ENCODE data around the gene TMEM183A. TPM values are rescaled to one million over a fixed set of nuclear protein-coding genes. Genes with fewer than 3 reads are reported as not detected.

TMEM183A gene
- total and polyA plus RNA-seq, 10 of the 15 experiments (the other 5 are each of a cell fraction or from before 2014, with no cell fraction given), result 12.3 to 103 (median 66.3) TPM

DNA sequence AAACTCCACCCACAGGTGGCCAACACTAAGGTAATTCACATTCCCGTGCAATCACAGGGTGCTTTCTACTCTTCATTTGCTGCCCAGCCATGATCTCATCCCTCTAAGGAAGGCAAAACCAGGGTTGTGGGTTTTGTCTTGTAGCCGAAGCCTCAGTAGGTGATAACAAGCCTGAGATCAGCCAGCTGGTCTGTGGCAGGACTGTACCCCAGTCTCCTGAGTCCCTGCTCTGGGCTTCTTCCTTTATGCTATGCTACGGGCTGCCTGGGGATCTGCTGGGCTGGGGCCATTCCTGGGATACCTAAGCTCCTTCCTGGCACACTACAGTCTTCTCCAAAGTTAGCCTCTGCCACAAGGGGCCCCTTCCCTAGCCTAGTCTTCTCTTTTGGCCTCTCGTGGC is 29.0 kb downstream of the TMEM183A start:
- ChIA-PET POLR2A (interaction anchor here (1.4 to 1.7 kb wide), 2 partner anchors 8 to 14 kb away, joined by 5 to 8 read pairs; no protein-coding TSS in a partner anchor), CTCF (interaction anchor here (0.8 to 9.7 kb wide), 8 partner anchors 8 to 302 kb away, joined by 3 to 127 read pairs (median 4); partner anchors contain the start of gene PPFIA4), SMC1A (ENCODE audit: uncharacterized antibody, unreplicated experiment) (interaction anchor here (1.1 kb wide), 1 partner anchor 231 kb away, joined by 3 read pairs; no protein-coding TSS in a partner anchor), RAD21 (ENCODE audit: unreplicated experiment) (interaction anchor here (0.7 to 1.1 kb wide), 3 partner anchors 11 to 375 kb away, joined by 3 read pairs; no protein-coding TSS in a partner anchor)
- DNase-seq (ENCODE audit: low read depth, low spot score), result no peak
- WGBS (ENCODE audit: insufficient coverage, insufficient replicate concordance, low lambda C conversion rate, missing lambda C conversion rate), result 20% methylated on average over 4 of the region's 4 CpGs
- no peak for ATAC-seq
- in situ Hi-C loops (cut with MboI) (loop anchor here (5.0 kb wide), 1 partner anchor 181 kb away; no protein-coding TSS in a partner anchor), intact Hi-C loops (cut with micrococcal nuclease; ENCODE audit: unreplicated experiment) (loop anchor here (10.0 kb wide), 1 partner anchor 299 kb away; no protein-coding TSS in a partner anchor)
- TF ChIP-seq RUNX3 (IDR thresholded peaks at IDR 0.05; ENCODE audit: low read length) (peak; percentile 45; the same call in 1 of the 2 replicates), TCF12 (IDR thresholded peaks at IDR 0.05; ENCODE audit: low read depth, low read length) (0 out of 2 replicates have a peak, but pooled peaks have one; percentile 36), JUND (IDR thresholded peaks at IDR 0.05; ENCODE audit: low read depth, low read length) (no peak)
- Histone ChIP-seq H3K9me3 (replicated peaks; ENCODE audit: control insufficient read depth, insufficient read depth, low read length) (no peaks in the 10 kb centered on the region), H4K20me1 (ENCODE audit: control insufficient read depth, insufficient read depth) (peaks cover 6% of the 10 kb centered on the region), H3K79me2 (ENCODE audit: control insufficient read depth, insufficient read depth, low read length) (no peaks in the 10 kb centered on the region), H3K27me3 (replicated peaks in 1 of 2; ENCODE audit: control insufficient read depth in 2 of 2, insufficient read depth in 2 of 2, low read length in 1 of 2) (no peaks in the 10 kb centered on the region), H2AFZ (ENCODE audit: control insufficient read depth, low read depth, low read length) (no peak overlapping the region), H3K9ac (ENCODE audit: control insufficient read depth, insufficient read depth, low read length) (no peak overlapping the region), H3K27ac (ENCODE audit: control insufficient read depth, insufficient read depth) (no peak overlapping the region), H3K36me3 (ENCODE audit: control insufficient read depth in 2 of 2, insufficient read depth in 2 of 2, low read length in 1 of 2) (no peaks in the 10 kb centered on the region; a peak in 1 of 4 replicates), H3K4me3 (no peak overlapping the region), H3K4me2 (ENCODE audit: control insufficient read depth, insufficient read depth) (no peak overlapping the region), H3K4me1 (ENCODE audit: control insufficient read depth, insufficient read depth, low read length) (peaks cover 11% of the 10 kb centered on the region)
- no TSS peak for BruUV-seq (replicated peaks)
- no peak for FAIRE-seq

DNA sequence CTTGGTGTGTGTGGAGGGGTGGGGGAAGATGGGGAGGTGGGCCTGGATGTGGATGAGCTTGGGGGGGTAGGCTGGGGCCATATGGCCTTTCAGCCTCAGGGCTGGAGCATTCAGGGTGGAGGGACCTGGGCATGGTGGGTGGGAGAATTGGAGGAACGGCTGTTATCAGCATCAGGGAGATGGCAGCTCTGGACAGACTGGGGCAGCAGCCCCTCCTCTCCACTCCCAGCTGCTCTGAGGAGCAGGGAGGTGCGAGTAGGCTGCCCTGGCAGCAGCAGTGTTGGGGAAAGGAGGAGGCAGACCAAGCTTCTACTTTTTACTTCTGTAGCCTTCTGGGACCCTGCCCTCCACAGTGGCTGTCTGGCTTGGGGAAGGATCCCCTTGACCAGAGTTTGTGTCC is 29.4 kb downstream of the TMEM183A start:
- no peaks in the 10 kb centered on the region for H3K9me3 ChIP-seq (replicated peaks; ENCODE audit: control insufficient read depth, insufficient read depth, low read length)
- no peak overlapping the region for H3K4me3 ChIP-seq
- FAIRE-seq (no peak), ATAC-seq (no peak), DNase-seq (ENCODE audit: low read depth, low spot score) (no peak)
- no peak overlapping the region for H3K4me2 ChIP-seq (ENCODE audit: control insufficient read depth, insufficient read depth)
- WGBS (ENCODE audit: insufficient coverage, insufficient replicate concordance, low lambda C conversion rate, missing lambda C conversion rate), result 22% methylated on average over 2 of the region's 2 CpGs
- BruUV-seq (replicated peaks), result no TSS peak
- intact Hi-C loops (cut with micrococcal nuclease; ENCODE audit: unreplicated experiment) (loop anchor here (10.0 kb wide), 1 partner anchor 298 kb away; no protein-coding TSS in a partner anchor), in situ Hi-C loops (cut with MboI) (loop anchor here (5.0 kb wide), 1 partner anchor 181 kb away; no protein-coding TSS in a partner anchor)
- H2AFZ ChIP-seq (ENCODE audit: control insufficient read depth, low read depth, low read length), result no peak overlapping the region
- TF ChIP-seq BRCA1 (IDR thresholded peaks at IDR 0.05; ENCODE audit: low read depth, low read length), result no peak
- no peak for TF ChIP-seq NFYB (IDR thresholded peaks at IDR 0.05; ENCODE audit: insufficient read depth, low read depth, low read length)
- TF ChIP-seq TCF12 (IDR thresholded peaks at IDR 0.05; ENCODE audit: low read depth, low read length), result no peak
- TF ChIP-seq POLR2AphosphoS5 (IDR thresholded peaks at IDR 0.05; ENCODE audit: low read length), result no peak
- TF ChIP-seq TCF3 (IDR thresholded peaks at IDR 0.05; ENCODE audit: borderline replicate concordance, insufficient read depth, low read depth, low read length), result no peak
- TF ChIP-seq, protein P1, sequence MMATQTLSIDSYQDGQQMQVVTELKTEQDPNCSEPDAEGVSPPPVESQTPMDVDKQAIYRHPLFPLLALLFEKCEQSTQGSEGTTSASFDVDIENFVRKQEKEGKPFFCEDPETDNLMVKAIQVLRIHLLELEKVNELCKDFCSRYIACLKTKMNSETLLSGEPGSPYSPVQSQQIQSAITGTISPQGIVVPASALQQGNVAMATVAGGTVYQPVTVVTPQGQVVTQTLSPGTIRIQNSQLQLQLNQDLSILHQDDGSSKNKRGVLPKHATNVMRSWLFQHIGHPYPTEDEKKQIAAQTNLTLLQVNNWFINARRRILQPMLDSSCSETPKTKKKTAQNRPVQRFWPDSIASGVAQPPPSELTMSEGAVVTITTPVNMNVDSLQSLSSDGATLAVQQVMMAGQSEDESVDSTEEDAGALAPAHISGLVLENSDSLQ (IDR thresholded peaks at IDR 0.05), result no peak
- no peak for TF ChIP-seq BMI1 (IDR thresholded peaks at IDR 0.05; ENCODE audit: borderline replicate concordance)
- TF ChIP-seq ATF2 (IDR thresholded peaks at IDR 0.05; ENCODE audit: low read length), result no peak
- TF ChIP-seq MEF2A (IDR thresholded peaks at IDR 0.05; ENCODE audit: insufficient read depth, low read depth, low read length), result no peak
- peaks cover 6% of the 10 kb centered on the region for H4K20me1 ChIP-seq (ENCODE audit: control insufficient read depth, insufficient read depth)
- POLR2A ChIA-PET, result interaction anchor here (0.6 to 1.7 kb wide), 3 partner anchors 9 to 152 kb away, joined by 3 to 8 read pairs (median 5); no protein-coding TSS in a partner anchor
- H3K79me2 ChIP-seq (ENCODE audit: control insufficient read depth, insufficient read depth, low read length), result no peaks in the 10 kb centered on the region
- no peaks in the 10 kb centered on the region for H3K27me3 ChIP-seq (replicated peaks in 1 of 2; ENCODE audit: control insufficient read depth in 2 of 2, insufficient read depth in 2 of 2, low read length in 1 of 2)
- SMC1A ChIA-PET (ENCODE audit: uncharacterized antibody, unreplicated experiment), result no interaction called here
- no peak overlapping the region for H3K9ac ChIP-seq (ENCODE audit: control insufficient read depth, insufficient read depth, low read length)
- CTCF ChIA-PET, result interaction anchor here (0.8 to 9.7 kb wide), 9 partner anchors 9 to 302 kb away, joined by 3 to 127 read pairs (median 4); partner anchors contain the start of gene PPFIA4
- peaks cover 11% of the 10 kb centered on the region for H3K4me1 ChIP-seq (ENCODE audit: control insufficient read depth, insufficient read depth, low read length)
- no peaks in the 10 kb centered on the region; a peak in 1 of 4 replicates for H3K36me3 ChIP-seq (ENCODE audit: control insufficient read depth in 2 of 2, insufficient read depth in 2 of 2, low read length in 1 of 2)
- H3K27ac ChIP-seq (ENCODE audit: control insufficient read depth, insufficient read depth), result no peak overlapping the region
- RAD21 ChIA-PET (ENCODE audit: unreplicated experiment), result interaction anchor here (0.7 to 1.1 kb wide), 3 partner anchors 20 to 375 kb away, joined by 3 read pairs; no protein-coding TSS in a partner anchor

All from GM12878 (cell line).